ENCODE measurements around the gene THEM4.
"Not testable (repeated sequence)": the region's sequence is repeated elsewhere in the genome, so short reads cannot be mapped to it uniquely, and the experiment has no call there.

Gene THEM4

DNA sequence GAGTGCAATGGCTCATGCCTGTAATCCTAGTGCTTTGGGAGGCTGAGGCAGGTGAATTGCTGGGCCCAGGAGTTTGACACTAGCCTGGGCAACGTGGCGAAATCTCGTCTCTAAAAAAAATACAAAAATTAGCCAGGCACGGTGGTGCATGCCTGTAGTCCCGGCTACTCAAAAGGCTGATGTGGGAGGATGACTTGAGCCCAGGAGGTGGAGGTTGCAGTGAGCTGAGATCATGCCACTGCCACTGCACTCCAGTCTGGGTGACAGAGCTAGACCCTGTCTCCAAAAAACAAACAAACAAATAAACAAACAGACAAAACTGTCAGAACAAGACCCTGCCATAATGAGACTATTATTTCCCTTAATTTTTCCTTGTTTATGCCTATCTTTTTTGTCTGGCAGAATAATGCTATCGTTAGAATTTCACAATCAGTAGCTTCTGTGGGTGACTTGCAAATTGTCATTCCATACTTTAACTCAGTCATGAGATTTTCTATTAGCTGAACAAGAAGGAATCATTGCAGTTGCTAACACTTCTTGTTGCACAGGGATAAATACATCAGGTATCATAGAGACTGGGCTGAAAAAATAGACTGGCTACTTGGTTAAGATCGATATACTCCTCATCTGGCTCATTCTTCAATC is 7.5 kb upstream of the THEM4 start:
- TF ChIP-seq, protein P1, sequence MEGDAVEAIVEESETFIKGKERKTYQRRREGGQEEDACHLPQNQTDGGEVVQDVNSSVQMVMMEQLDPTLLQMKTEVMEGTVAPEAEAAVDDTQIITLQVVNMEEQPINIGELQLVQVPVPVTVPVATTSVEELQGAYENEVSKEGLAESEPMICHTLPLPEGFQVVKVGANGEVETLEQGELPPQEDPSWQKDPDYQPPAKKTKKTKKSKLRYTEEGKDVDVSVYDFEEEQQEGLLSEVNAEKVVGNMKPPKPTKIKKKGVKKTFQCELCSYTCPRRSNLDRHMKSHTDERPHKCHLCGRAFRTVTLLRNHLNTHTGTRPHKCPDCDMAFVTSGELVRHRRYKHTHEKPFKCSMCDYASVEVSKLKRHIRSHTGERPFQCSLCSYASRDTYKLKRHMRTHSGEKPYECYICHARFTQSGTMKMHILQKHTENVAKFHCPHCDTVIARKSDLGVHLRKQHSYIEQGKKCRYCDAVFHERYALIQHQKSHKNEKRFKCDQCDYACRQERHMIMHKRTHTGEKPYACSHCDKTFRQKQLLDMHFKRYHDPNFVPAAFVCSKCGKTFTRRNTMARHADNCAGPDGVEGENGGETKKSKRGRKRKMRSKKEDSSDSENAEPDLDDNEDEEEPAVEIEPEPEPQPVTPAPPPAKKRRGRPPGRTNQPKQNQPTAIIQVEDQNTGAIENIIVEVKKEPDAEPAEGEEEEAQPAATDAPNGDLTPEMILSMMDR (IDR thresholded peaks at IDR 0.05; ENCODE audit: extremely low read depth, missing control alignments): no peak
- no peak for DNase-seq (ENCODE audit: low spot score)

DNA sequence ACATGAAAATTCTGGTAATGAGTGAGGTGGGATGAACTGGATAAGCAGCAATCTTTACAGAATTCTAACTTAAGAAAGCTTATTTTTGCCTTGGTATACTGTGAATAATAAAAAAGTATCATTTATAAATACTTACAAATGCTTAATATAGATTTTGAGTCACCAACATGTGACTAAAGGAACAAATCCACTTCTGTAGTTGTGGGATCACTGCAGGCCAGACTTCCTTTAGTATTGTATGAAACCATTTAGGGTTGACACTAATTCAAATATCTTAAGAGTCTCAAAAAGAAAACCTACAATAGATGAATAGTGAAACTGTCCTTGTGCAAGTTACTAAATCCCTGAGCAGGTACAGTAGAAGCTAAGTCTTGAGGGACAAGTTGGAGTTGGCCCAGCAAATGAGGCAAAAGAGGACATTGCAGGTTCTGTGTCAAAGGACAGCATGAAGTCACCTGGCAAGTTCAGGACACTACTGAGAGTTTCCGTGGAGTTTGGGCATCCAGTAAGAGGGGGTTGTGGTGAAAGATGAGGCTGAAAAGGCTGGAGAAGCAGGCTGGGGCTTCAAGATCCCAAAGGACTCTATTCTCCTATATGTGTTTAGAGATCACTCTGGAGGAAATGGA is 5.9 kb upstream of the THEM4 start:
- TF ChIP-seq, protein P1 (IDR thresholded peaks at IDR 0.05; ENCODE audit: extremely low read depth, missing control alignments): no peak
- DNase-seq (ENCODE audit: low spot score): no peak

DNA sequence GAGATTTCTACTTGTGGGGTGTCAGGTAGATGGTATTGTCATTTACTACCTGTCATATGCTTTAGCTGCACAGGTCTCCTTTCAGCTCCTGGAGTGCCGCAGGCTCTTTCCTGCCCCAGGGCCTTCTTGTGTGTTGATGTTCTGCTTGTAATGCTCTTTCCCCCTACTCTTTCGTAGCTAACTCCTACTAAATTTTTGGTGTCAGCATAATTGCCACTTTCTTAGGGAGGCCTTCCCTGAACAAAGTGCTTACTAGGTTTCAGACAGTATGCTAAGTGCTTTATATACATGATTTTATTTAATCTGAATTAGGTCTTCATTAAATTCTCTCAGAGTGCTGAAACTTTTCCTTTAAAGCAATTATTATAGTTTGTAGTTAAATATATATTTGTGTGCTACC is 4.8 kb upstream of the THEM4 start:
- DNase-seq (ENCODE audit: low spot score): no peak
- TF ChIP-seq, protein P1 (IDR thresholded peaks at IDR 0.05; ENCODE audit: extremely low read depth, missing control alignments): no peak

DNA sequence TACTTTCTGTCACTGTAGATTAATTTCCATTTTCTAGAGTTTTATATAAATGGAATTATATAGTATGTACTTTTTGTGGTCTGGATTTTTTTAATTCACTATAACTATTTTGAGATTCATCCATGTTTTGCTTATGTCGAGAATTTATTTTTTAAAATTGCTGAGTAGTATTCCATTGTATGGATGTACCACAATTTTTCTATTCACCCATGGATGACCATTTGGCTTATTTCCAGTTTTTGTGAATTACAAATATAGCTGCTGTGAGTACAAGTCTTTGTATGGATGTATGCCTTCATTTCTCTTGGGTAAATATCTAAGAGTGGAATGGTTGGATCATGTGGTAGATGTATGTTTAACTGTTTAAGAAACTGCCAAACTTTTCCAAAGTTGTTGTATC is 3.7 kb upstream of the THEM4 start:
- DNase-seq (ENCODE audit: low spot score): no peak
- TF ChIP-seq, protein P1 (IDR thresholded peaks at IDR 0.05; ENCODE audit: extremely low read depth, missing control alignments): no peak

DNA sequence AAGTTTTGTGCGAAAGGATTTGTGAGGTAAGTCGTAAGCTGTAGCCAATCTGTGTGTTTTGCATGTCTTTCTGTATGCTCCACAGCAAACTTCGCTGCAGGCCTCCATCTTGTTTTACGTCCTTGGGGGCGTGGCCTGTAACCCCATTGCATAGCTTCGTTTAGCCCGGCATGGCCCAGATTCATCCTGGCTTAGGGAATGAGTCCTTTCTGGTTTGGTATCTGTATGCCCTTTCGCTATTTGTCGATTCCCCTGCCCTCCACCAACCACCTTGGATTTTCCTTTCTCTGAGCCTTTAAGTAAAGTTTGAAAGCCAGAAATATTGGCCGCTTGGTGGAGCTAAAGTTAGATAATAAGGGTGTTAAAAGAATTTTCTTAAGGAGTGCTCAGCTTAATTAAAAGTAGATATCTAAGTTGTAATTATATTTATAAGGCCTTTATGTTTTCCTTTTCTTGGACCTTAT is 1.1 kb downstream of the THEM4 start:
- DNase-seq (ENCODE audit: low spot score): peak; percentile 44
- TF ChIP-seq, protein P1 (IDR thresholded peaks at IDR 0.05; ENCODE audit: extremely low read depth, missing control alignments): peak; percentile 3

DNA sequence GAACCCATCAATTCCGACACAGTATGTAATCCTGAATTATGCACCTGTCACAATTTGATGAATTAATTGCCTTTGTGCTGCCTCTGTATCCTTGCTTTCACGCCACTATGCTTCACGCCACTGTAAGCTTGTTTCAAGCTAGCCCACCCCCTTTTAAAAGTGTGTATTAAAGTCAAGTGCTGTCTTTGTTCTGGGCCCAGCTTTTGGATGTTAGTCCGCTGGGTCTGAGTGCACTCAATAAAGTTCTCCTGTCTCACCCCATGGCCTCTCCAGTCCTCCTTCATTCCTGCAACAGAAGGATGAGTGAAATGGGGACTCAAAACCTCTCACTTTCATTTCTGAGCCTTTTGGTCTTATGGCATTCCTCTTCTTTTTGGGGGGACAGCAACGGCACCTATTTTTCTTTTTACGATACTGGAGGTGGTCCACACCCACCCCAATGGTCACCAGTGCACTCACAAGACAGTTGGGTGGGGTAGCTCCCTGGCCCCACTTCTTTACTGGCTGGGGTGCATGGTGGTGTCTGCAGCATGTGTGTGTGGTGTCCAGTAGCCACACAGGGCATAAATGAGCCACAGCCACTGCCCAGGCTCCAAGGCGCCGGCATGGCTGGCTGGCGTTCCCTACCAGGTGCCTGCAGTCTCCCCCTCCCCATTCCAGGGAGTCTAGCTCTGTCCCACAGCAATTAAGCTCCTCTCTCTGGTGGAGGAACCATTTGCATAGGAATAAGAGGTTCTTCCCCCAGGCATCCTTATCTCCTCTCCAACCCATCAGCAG is 1.8 kb downstream of the THEM4 start:
- no peak for DNase-seq (ENCODE audit: low spot score)
- TF ChIP-seq, protein P1 (IDR thresholded peaks at IDR 0.05; ENCODE audit: extremely low read depth, missing control alignments): no peak

DNA sequence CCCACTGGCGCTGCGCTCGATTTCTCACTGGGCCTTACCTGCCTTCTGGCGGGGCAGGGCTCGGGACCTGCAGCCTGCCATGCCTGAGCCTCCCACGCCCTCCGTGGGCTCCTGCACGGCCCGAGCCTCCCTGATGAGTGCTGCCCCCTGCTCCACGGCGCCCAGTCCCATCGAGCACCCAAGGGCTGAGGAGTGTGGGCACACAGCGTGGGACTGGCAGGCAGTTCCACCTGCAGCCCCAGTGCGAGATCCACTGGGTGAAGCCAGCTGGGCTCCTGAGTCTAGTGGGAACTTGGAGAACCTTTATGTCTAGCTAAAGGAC is 3.0 kb downstream of the THEM4 start:
- not testable (repeated sequence) for DNase-seq (ENCODE audit: low spot score)

DNA sequence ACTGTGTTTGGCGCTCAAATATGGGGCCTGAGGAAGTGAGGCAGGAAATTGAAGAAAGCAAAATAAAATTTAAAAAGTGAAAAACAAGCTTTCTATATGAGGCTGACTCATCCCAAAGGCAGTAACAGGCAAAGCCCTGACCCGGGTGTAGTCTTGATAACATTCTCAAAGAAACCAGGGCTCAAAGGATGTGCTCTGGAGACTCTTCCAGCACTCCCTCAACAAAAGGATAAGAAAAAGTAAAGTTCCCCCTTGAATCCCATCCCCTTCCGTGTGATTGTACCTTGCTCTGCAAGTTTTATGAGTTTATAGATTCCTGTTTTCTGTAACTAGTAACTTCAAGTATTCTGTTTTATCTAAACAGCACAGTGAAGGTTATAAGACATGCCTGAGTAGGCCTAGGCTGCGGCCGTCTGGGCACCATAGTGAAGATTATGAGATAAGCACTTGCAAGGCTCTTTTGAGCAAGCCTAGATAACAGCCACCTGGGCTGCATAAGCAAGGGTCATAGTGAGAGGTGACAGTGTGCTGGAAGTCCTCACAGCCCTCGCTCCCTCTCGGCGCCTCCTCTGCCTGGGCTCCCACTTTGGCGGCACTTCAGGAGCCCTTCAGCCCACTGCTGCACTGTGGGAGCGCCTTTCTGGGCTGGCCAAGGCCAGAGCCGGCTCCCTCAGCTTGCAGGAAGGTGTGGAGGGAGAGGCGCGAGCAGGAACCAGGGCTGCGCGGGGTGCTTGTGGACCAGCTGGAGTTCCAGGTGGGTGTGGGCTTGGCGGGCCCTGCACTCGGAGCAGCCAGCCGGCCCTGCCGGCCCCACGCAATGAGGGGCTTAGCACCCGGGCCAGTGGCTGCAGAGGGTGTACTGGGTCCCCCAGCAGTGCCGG is 3.6 kb downstream of the THEM4 start:
- not testable (repeated sequence) for DNase-seq (ENCODE audit: low spot score)
